Neuron (in vitro differentiated cells): ENCODE measurements around the gene LIMK2.

Experiments
- H2AFZ ChIP-seq: one replicate; pipeline ENCODE4 v1.6.1; 2013; ENCODE audit warnings: low read depth, mild to moderate bottlenecking, inconsistent platforms, low read length, moderate library complexity
- H3K27me3 ChIP-seq: one replicate; pipeline ENCODE4 v1.6.1; 2013; ENCODE audit warnings: low read length; ENCODE audit not compliant: insufficient read depth
- H3K36me3 ChIP-seq: one replicate; pipeline ENCODE4 v1.6.1; 2013; ENCODE audit warnings: low read length; ENCODE audit not compliant: insufficient read depth
- H3K4me1 ChIP-seq: one replicate; pipeline ENCODE4 v1.6.1; 2013; ENCODE audit warnings: low read length; ENCODE audit not compliant: insufficient read depth
- H3K4me3 ChIP-seq: 2 replicates; pipeline ENCODE4 v1.5.1; 2013; ENCODE audit warnings: mild to moderate bottlenecking, low read length, moderate library complexity
- H3K9me3 ChIP-seq: one replicate; pipeline ENCODE4 v1.6.1; 2013; ENCODE audit warnings: low read length

Gene LIMK2

DNA sequence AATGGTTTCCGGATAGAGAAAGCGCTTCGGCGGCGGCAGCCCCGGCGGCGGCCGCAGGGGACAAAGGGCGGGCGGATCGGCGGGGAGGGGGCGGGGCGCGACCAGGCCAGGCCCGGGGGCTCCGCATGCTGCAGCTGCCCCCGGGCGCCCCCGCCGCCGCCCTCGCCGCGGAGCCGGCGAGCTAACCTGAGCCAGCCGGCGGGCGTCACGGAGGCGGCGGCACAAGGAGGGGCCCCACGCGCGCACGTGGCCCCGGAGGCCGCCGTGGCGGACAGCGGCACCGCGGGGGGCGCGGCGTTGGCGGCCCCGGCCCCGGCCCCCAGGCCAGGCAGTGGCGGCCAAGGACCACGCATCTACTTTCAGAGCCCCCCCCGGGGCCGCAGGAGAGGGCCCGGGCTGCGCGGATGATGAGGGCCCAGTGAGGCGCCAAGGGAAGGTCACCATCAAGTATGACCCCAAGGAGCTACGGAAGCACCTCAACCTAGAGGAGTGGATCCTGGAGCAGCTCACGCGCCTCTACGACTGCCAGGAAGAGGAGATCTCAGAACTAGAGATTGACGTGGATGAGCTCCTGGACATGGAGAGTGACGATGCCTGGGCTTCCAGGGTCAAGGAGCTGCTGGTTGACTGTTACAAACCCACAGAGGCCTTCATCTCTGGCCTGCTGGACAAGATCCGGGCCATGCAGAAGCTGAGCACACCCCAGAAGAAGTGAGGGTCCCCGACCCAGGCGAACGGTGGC, 64.5 kb downstream of the LIMK2 start:
- Histone ChIP-seq H3K4me3 (no peak overlapping the region), H3K27me3 (no peaks in the 10 kb centered on the region), H3K36me3 (peaks cover 53% of the 10 kb centered on the region), H3K9me3 (no peaks in the 10 kb centered on the region), H2AFZ (no peak overlapping the region), H3K4me1 (no peaks in the 10 kb centered on the region)

DNA sequence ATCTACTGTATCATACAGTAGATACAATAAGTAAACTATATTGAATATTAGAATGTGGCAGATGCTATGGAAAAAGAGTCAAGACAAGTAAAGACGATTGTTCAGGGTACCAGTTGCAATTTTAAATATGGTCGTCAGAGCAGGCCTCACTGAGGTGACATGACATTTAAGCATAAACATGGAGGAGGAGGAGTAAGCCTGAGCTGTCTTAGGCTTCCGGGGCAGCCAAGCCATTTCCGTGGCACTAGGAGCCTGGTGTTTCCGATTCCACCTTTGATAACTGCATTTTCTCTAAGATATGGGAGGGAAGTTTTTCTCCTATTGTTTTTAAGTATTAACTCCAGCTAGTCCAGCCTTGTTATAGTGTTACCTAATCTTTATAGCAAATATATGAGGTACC, 65.6 kb downstream of the LIMK2 start:
- Histone ChIP-seq H3K4me3 (no peak overlapping the region), H3K27me3 (no peaks in the 10 kb centered on the region), H3K4me1 (no peaks in the 10 kb centered on the region), H3K36me3 (peaks cover 62% of the 10 kb centered on the region), H3K9me3 (no peaks in the 10 kb centered on the region), H2AFZ (no peak overlapping the region)

GRCh38 chr22:31278151-31278621, 66.1 kb downstream of the LIMK2 start:
- Histone ChIP-seq H3K27me3 (no peaks in the 10 kb centered on the region), H3K4me1 (no peaks in the 10 kb centered on the region), H3K36me3 (peaks cover 65% of the 10 kb centered on the region), H2AFZ (no peak overlapping the region), H3K4me3 (no peak overlapping the region), H3K9me3 (no peaks in the 10 kb centered on the region)

- Histone ChIP-seq H3K4me3 (no peak overlapping the region), H3K9me3 (no peaks in the 10 kb centered on the region), H3K4me1 (no peaks in the 10 kb centered on the region), H2AFZ (no peak overlapping the region), H3K36me3 (peaks cover 63% of the 10 kb centered on the region), H3K27me3 (no peaks in the 10 kb centered on the region)
Observed at GRCh38 chr22:31278626-31279326, 66.7 kb downstream of the LIMK2 start.

GRCh38 chr22:31279327-31279669, 67.2 kb downstream of the LIMK2 start:
- peaks cover under 1% of the 10 kb centered on the region for H3K4me1 ChIP-seq
- no peak overlapping the region for H2AFZ ChIP-seq
- H3K27me3 ChIP-seq: no peaks in the 10 kb centered on the region
- H3K9me3 ChIP-seq: no peaks in the 10 kb centered on the region
- no peak overlapping the region for H3K4me3 ChIP-seq
- peaks cover 59% of the 10 kb centered on the region for H3K36me3 ChIP-seq

- Histone ChIP-seq H3K9me3 (no peaks in the 10 kb centered on the region), H3K4me3 (no peak overlapping the region), H3K4me1 (peaks cover 7% of the 10 kb centered on the region), H3K27me3 (no peaks in the 10 kb centered on the region), H2AFZ (no peak overlapping the region), H3K36me3 (peaks cover 58% of the 10 kb centered on the region)
Observed at GRCh38 chr22:31279821-31280505, 67.9 kb downstream of the LIMK2 start.

DNA sequence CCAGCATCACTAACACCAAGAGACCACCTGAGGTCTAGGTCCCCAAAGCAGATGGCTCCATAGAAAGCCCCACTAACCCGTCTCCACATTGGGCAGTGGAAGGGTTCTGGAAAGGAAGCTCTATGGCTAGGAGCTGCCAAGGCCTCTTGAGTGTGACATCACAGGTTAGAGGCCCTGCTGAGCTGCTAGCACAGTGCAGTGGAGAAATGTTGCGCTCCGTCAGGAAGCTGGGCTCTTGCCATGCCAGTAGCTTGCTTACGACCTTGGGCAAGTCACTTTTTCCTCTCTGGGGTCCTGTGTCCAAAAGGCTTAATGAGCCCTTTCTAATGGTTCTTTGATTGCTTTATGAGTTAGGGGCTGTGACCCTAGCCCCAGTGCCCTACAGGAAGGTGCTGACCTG, 69.6 kb downstream of the LIMK2 start:
- H2AFZ ChIP-seq: no peak overlapping the region
- H3K4me3 ChIP-seq: no peak overlapping the region
- peaks cover 54% of the 10 kb centered on the region for H3K36me3 ChIP-seq
- H3K4me1 ChIP-seq: peaks cover 8% of the 10 kb centered on the region
- H3K9me3 ChIP-seq: no peaks in the 10 kb centered on the region
- no peaks in the 10 kb centered on the region for H3K27me3 ChIP-seq

GRCh38 chr22:31282748-31283468, 70.8 kb downstream of the LIMK2 start:
- peaks cover 8% of the 10 kb centered on the region for H3K4me1 ChIP-seq
- no peak overlapping the region for H2AFZ ChIP-seq
- H3K4me3 ChIP-seq: no peak overlapping the region
- H3K36me3 ChIP-seq: peaks cover 57% of the 10 kb centered on the region
- H3K9me3 ChIP-seq: no peaks in the 10 kb centered on the region
- no peaks in the 10 kb centered on the region for H3K27me3 ChIP-seq

- Histone ChIP-seq H3K9me3 (no peaks in the 10 kb centered on the region), H2AFZ (no peak overlapping the region), H3K36me3 (peaks cover 48% of the 10 kb centered on the region), H3K4me3 (no peak overlapping the region), H3K4me1 (peaks cover 8% of the 10 kb centered on the region), H3K27me3 (no peaks in the 10 kb centered on the region)
Observed at GRCh38 chr22:31284281-31285155, 72.4 kb downstream of the LIMK2 start.

- no peaks in the 10 kb centered on the region for H3K27me3 ChIP-seq
- H3K4me3 ChIP-seq: no peak overlapping the region
- no peak overlapping the region for H2AFZ ChIP-seq
- peaks cover 13% of the 10 kb centered on the region for H3K4me1 ChIP-seq
- H3K36me3 ChIP-seq: peaks cover 34% of the 10 kb centered on the region
- H3K9me3 ChIP-seq: no peaks in the 10 kb centered on the region
Observed at GRCh38 chr22:31286360-31287255, 74.5 kb downstream of the LIMK2 start.

- Histone ChIP-seq H3K4me3 (no peak overlapping the region), H3K36me3 (peaks cover 24% of the 10 kb centered on the region), H3K4me1 (peaks cover 20% of the 10 kb centered on the region), H2AFZ (no peak overlapping the region), H3K27me3 (no peaks in the 10 kb centered on the region), H3K9me3 (no peaks in the 10 kb centered on the region)
Observed at GRCh38 chr22:31287818-31288495, 75.9 kb downstream of the LIMK2 start.
